GM19324 (cell line): ENCODE results near the gene PDE3B.
"Not testable (repeated sequence)": the region's sequence is repeated elsewhere in the genome, so short reads cannot be mapped to it uniquely, and the experiment has no call there.

Experiments
- ATAC-seq: cut with Tn5 transposase; IDR thresholded peaks from one replicate; pipeline ENCODE4 v1.9.1; 2021; ENCODE audit warnings: mild to moderate bottlenecking, moderate library complexity; ENCODE audit not compliant: unreplicated experiment, low FRiP score

Gene PDE3B

DNA sequence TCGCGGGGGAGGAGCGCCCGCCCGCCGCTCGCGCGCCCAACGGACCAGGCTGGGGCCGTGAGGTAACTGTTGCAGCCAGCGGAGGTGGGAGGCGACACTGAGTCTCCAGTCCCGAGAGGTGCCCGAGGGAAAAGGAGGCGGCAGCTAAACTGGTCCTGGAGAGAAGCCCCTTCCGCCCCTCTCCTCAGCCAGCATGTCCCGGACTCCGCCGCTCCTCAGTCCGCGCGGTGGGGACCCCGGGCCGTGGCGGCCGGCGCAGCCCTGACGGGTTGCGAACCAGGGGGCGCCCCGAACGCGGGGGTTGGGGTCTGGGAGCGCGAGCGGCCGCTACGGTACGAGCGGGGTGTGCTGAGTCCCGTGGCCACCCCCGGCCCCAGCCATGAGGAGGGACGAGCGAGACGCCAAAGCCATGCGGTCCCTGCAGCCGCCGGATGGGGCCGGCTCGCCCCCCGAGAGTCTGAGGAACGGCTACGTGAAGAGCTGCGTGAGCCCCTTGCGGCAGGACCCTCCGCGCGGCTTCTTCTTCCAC is at the start of gene PDE3B:
Gene PDE3B (plus strand): TSS at position 108 of the 529 bp plus-strand sequence. CDS start 272 bp downstream, at position 380.
- peak; percentile 58 for ATAC-seq

DNA sequence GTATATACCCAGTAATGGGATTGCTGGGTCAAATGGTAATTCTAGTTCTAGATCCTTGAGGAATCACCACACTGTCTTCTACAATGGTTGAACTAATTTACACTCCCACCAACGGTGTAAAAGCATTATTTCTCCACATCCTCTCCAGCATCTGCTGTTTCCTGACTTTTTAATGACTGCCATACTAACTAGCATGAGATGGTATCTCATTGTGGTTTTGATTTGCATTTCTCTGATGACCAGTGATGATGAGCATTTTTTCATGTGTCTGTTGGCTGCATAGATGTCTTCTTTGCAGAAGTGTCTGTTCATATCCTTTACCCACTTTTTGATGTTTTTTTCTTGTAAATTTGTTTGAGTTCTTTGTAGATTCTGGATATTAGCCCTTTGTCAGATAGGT is 48.3 kb upstream of the PDE3B start:
- not testable (repeated sequence) for ATAC-seq

DNA sequence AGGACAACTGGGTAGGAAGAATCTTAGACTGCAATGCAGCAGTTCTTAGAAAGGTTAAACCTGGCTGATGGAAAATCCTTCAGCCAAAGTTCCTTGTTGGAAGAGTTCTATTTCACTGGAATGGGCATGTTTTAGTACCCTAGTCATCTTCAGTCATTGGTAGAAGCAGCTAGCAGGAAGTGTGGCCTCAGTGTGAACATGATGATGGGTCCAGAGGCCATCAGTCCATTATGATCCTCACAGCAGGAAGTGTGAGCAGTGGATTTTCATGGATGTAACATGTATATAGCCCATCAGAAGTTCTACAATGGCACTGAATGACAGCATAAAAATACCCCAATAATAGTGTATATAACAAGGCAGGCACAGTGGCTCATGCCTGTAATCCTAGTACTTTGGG is 35.9 kb upstream of the PDE3B start:
- no peak for ATAC-seq

DNA sequence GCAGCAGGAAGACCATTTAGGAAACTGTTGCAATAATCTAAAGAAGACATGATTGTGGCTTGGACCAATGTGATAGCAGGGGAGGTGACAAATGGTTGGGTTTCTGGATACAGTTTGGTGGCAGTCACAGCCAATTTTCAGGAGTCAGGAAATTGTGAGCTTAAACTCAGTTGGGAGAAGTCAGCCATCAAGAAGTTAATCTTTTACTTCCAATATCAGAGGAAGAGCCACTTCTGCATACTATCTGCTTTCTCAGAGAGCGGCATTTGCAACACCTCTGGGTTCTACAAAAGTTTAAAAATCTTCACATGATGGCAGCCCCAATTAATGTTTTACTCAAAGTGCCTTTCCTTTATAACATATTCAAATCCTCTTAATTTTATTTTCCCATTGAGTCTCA is 33.7 kb upstream of the PDE3B start:
- no peak for ATAC-seq

DNA sequence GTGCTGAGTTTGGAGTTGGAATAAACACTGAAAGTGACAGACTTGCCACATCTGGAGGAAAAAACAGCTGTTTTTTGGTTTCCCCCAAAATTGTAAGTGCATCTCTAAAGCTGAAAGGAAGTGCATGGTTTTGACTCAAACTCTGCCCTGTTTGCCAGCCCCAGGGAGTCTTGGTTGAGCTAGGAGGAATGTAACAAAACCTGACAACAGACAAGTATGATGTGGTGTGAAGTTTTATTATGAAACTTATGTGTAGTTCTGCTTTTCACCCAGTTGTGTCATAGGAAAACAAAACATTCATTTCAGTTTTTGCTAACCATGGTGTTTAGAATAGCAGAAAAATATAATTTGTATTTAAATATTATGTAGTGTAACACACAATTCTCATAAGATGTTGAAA is 31.7 kb upstream of the PDE3B start:
- no peak for ATAC-seq

DNA sequence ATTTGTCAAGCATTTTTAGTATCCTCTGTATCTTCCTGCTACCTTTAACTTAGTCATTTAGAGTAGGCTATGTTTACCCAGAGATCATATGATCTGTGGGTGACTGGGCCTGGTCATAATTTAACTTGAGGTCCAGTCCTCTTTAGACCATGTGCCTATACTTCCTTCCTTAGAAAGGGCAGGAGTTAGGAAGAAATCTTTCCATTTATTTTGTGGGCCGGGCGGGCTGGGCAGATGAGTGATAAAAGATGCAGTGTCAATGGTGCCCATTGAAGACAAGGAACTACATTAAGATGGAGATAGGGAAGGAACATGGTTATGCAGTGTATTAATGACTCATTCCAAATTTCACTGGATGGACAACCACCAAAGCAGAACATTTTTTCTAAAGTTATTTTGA is 30.9 kb upstream of the PDE3B start:
- ATAC-seq = no peak

DNA sequence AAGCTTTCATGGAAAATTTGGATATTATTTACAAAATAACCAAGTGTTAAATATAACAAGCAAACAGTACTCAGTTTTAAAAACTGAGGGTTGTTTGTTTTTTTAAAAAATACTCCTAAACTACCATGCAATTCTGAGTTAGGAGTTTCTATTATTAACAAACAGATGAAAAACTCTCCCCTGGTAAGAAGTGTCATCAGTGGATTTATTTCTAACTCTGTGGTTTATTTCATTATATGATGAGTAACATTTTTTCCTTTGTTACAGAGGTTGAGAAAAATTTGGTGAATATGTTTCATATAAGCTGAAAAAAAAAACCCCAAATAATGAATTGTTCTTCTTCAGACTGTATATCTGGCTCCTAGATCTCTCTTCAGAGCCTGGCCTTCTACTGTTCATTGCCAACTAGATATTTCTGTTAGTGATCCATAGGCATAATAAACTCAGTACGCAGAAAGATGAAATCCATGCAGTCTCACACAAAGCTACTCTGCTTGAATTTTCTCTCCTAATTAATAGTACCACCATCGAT is 29.4 kb upstream of the PDE3B start:
- ATAC-seq = no peak

DNA sequence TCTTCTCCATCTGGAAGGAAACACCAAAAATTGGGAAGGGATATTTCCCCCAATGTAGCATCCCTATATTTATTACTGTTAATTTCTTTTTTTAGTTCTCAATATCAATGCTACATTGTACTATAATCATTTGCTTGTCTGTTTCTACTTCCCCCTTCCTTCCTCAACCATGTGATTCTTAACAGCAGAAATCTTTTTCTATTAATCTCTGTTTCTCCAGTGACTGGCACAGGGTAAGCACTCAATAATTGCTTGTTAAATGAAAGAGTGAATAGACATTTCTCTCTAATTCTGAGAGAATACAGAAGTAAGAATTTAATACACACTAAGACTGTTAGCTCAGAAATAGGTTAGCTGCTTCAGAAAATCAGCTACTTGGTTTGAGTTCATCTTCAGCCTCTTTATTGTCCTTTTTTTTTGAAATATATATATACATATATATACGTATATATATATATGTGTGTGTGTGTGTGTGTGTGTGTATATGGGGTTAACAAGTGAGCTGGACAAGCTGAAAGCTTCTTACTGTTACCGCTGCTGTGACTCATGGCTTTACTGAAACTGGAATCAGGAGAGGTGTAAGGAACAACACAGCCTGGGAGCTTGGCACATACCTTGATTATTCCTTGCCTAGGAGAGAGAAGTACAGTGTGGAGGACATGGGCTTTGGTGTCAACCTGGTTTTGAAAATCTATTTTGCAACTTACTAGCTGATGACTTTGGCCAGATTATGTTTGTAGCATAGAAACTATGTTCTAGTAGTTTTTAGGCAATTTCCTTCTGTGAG is 26.2 kb upstream of the PDE3B start:
- no peak for ATAC-seq

DNA sequence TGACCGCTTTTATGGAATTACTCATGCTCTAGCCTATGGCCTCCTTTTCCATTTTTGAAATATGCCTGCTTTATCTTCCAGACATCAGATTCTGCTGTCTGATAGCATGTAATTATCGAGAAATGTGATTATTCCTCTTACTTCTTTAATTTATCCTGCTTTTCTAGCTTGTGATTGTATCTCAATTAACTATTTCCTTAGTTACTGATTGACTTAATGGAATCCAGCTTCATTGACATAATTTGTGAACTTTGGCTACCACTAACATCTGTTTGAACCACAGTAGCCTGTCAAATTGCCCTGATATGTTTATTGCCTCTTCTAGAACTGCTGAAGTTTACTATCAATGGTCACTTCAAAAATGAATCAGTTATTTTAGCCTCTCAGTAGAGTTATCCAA is 25.5 kb upstream of the PDE3B start:
- ATAC-seq = no peak

DNA sequence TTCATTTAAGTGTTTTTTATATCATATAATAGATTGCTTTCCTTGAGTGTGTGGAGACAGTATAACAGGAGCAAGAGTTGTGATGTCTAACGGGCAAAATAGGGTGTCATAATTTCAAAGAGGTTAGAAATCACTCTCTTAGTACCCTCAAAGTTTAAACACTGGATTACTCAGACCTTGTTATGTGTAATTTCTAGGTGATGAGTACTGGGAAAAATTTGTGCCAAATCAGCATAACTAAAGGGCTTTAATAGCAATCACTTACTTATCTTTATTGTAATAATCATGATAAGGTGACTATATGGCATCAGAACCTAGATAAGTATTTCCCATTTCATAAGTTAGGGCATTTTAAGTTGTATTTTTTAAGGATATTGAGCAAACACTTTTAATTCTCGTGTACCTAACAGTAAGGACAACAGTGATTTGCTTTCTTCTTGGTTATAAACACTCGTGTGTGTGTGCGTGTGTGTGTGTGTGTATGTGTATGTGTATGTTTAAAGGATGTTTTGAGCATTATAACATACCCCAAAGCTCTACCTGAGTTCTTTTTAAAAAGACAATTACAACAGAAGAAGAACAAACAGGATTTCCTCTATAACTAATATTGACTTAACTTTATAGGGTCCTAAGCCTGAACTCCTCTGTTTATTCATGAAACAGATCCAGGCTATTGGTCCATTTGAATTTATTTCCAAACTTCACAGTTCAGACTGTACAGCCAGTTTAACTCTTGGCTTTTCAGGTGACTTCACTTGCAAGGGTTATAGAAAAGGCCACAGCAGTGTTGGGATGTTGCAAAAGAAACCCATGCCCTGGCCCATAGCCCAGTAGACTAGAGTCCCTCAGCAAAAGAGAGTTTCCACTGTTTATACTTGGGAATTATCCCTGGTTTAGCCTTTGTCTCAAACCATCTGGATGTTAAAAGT is 23.7 kb upstream of the PDE3B start:
- no peak for ATAC-seq

DNA sequence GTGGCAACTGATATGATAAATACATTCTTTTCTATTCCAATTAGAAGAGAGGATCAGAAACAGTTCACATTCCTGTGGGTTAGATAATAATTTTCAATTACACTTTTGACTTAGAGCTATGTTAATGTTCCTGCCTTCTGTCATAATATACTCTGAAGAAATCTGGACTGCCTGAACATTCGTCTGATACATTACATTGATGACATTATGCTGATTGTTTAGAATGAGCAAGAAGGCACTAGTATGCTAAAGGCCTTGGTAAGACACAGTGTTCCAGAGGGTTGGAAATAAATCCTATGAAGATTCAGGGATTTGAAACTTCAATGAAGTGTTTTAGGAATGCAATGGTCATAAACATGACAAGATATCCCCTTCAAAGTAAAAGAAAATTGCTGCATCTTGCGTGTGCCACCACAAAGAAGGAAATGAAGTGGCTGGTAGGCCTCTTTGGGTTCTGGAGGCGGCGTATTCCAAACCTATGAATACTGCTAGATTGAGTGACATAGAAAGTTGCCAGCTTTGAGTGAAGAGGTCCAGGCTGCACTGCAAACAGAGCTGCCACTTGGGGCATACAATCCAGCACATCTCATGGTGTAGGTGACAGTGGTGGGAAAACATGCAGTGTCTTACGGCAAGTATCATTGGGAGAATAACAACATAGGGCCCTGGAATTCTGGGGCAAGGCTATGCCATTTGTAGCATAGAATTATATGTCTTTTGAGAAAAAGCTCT is 21.2 kb upstream of the PDE3B start:
- no peak for ATAC-seq

DNA sequence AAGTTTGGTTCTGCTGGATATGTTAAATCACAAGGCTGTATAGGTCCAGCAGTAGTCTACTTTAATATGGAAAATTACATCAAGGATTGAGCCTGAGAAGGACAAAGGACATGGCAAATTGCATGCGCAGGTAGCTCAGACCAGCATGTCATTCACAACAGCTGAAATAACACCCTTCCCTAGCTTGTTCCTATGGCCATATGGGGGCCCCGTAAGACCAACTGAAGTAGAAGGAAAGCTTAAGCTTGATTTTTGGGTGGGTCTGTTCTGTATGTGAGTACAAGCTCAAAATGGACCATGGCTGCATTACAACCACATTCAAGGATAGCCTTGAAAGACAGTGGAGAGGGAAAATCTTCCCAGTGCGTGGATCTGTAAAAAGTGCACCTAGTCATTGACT is 20.6 kb upstream of the PDE3B start:
- ATAC-seq = no peak

DNA sequence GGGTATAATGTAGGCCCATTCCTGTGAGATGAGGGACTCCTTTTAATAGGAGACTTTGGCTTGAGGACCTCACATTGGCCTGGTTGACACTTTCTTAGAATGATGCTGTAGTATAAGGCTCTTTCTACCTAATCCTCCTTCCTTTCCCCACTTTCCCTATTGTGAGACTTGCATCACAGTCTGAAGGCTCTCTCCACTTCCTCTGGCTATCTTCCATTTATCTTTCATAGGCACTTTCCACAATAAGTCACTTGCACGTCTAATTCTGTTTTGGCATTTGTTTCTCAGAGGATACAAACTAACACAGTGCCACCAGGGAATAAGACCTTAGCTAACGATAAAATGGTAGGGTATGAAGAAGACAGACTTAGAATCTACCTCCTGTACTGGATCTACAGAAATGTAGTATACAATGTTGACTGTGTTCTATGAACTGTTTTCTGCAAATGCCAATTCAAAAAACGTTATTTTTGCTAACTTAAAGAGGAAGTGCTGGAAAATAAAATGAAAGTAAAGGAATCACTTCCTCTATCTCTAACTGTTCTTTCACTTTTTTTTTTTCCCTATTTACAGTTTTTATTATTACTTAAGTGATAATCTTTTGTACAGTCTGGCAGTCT is 17.9 kb upstream of the PDE3B start:
- ATAC-seq = no peak

DNA sequence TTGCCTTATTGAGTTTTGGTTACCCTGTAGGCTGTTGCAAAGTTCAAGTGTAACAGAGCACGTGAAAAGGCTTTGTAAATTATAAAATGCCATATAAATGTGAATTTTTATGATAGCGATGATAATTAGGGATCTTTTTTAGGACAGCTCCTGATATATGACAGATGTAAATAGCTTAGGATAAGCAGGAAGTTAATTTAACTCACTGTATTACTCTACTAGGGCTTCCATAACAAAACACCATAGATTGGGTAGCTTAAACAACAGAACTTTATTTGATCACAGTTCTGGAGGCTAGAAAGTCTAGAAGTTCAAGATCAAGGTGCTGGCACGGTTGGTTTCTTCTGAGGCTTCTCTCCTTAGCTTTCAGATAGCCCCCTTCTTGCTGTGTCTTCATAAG is 17.0 kb upstream of the PDE3B start:
- ATAC-seq = no peak

DNA sequence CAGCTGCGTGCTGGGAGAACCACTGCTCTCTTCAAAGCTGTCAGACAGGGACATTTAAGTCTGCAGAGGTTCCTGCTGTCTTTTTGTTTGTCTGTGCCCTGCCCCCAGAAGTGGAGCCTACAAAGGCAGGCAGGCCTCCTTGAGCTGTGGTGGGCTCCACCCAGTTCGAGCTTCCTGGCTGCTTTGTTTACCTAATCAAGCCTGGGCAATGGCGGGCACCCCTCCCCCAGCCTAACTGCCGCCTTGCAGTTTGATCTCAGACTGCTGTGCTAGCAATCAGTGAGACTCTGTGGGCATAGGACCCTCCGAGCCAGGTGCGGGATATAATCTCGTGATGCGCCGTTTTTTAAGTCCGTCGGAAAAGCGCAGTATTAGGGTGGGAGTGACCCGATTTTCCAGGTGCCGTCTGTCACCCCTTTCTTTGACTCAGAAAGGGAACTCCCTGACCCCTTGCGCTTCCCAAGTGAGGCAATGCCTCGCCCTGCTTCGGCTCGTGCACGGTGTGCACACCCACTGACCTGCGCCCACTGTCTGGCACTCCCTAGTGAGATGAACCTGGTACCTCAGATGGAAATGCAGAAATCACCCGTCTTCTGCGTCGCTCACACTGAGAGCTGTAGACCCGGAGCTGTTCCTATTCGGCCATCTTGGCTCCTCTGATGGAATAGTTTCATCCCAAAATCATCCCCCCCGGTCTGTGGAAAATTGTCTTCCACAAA is 9.9 kb upstream of the PDE3B start:
- not testable (repeated sequence) for ATAC-seq

DNA sequence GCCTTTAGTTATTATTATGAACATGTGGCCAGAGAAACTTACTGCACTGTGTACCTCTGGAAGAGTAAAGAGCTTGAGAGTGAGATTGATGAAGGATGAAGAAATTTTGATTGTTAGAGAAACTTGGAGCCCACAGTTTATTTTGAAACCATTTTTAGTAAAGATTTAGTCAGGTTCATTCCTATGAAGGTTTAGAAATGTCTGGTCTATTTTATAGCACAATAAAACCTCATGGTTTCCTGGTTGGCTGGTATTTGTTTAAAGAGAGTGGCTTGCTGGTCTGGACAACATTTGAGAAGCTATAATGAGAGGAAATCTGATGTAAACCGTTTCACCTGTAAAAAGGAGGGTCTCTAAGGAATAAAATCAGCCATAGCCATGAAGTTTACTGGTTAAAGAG is 8.8 kb upstream of the PDE3B start:
- no peak for ATAC-seq

DNA sequence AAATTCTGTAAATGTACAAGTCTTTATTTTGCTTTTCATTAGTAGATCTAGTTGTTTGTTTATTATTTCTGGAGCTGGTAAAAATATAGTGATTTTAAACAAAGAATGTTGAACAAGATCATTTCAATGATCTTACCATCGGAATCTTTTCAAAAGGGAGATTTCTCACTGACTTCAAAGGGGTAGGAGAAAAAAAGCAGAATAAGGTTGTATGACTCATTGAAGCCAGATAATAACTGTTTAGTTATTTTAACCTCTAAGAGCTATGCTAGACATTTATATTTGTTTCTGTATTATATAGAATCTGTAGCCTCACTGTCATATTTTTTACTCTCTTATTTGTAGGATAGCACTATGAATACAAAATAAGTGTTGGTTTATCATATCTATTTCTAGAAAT is 8.1 kb upstream of the PDE3B start:
- no peak for ATAC-seq

DNA sequence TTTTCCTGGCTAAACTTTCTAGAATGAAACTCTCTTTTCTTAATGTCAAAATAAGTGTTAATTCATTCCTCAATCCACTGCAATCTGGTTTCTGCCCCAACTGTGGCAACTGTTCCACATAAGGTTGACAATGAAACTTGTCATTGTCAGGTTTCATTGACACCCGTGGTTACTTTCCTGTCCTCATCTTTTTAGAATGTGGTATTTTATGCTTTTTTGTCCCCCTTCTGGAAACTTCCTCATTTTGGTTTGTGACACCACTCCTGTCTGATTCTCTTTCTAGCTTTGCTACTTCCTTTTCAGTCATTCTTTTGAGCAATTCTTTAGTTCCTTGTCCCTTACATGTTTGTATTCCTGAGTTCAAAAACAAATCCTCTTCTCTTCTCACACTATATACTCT is 7.5 kb upstream of the PDE3B start:
- ATAC-seq = no peak

DNA sequence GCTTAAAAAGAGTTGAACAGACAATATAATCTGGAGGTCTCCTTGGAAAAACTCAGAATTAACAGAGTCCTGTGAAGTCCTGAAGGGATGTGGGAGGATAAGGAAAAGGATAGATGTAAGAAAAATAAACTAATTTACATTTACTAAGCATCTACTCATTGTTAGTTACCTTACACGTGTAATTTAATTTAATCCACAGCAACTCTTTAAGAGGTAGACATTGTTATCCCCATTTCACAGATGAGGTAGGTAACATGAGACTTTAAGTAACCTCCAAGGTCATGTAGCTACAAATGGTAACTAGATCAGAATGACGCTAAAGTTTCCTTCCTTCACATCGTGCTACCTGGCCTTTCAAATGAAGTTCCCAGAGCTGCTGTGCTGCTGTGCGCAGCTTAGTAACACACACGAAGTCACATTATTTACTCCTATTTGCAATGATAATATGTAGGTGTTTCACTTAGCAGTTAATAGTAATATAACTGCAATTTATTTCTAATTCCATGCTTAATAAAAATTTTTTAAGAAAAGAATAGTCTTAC is 5.7 kb upstream of the PDE3B start:
- ATAC-seq = no peak
